Body of pancreas (tissue), 4 donors: ENCODE results near the gene PPP1R13L. TPM values are rescaled to one million over a fixed set of nuclear protein-coding genes. Genes with fewer than 3 reads are reported as not detected.
"Not testable (repeated sequence)": the region's sequence is repeated elsewhere in the genome, so short reads cannot be mapped to it uniquely, and the experiment has no call there.

Experiments used
- ATAC-seq: fragments of 150-250 bp; one replicate; pipeline ENCODE4 v1.9.1; 2016
- DNase-seq, 4 donors: peaks; one replicate each; pipeline ENCODE4 v3.0.0-alpha.2; 2019
- H3K27ac ChIP-seq, 4 donors: fragments of 200-600 bp; sonication (generic); 1 replicate in 3 of 4; 2 replicates in 1 of 4; pipeline versions ENCODE4 v1.5.1 to v1.6.1; 2016 to 2019; ENCODE audit warnings: mild to moderate bottlenecking in 1 of 4, mixed read lengths in 1 of 4, moderate library complexity in 1 of 4
- H3K27me3 ChIP-seq, 2 donors: fragments of 200-600 bp; sonication (generic); one replicate each; pipeline ENCODE4 v1.6.0; 2016; ENCODE audit warnings: mild to moderate bottlenecking in 1 of 2
- H3K36me3 ChIP-seq, 2 donors: fragments of 200-600 bp; sonication (generic); replicated peaks in 1 of 2; 2 replicates each; pipeline ENCODE4 v1.5.1; 2016; ENCODE audit warnings: low read depth in 2 of 2; ENCODE audit not compliant: insufficient read depth in 1 of 2
- H3K4me1 ChIP-seq: fragments of 200-600 bp; sonication (generic); one replicate; pipeline ENCODE4 v1.6.0; 2016
- H3K4me3 ChIP-seq, 2 donors: fragments of 200-600 bp; sonication (generic); 1 replicate in 1 of 2; 2 replicates in 1 of 2; pipeline ENCODE4 v1.5.1; 2016 to 2019
- H3K9me3 ChIP-seq, 3 donors: fragments of 200-600 bp; sonication (generic); 1 replicate in 2 of 3; 2 replicates in 1 of 3; pipeline ENCODE4 v1.5.1; 2016
- CTCF ChIP-seq, 7 experiments: fragments of 450-650 bp in 4 of 7; fragments of 200-600 bp in 3 of 7; sonication (generic) in 3 of 7; IDR thresholded peaks; one replicate each; pipeline ENCODE4 v1.5.1; 2016 to 2019; ENCODE audit warnings: antibody characterized with exemption in 7 of 7
- POLR2A ChIP-seq, 3 donors: fragments of 450-650 bp; IDR thresholded peaks; one replicate each; pipeline ENCODE4 v1.6.1; 2016; ENCODE audit warnings: antibody characterized with exemption in 3 of 3, mild to moderate bottlenecking in 2 of 3
- WGBS, 2 donors: methylation state at CpG; one replicate each; pipeline ENCODE4 v1.1.5; 2017; 5-methylcytosine and 5-hydroxymethylcytosine counted together
- intact Hi-C: fragments of 100-400 bp; cut with DNase I; formaldehyde crosslinking; loops from one replicate; pipeline ENCODE4 v1.15.1; 2023
- total RNA-seq, 2 donors: library from RNA; depleted of rRNA; stranded (reverse); fragments of >200 nt; gene quantifications; one replicate each; pipeline ENCODE4 v1.1.0, GENCODE V29; 2016

PPP1R13L gene
- total RNA-seq, 2 donors from 2014 or later = 26.4 to 32.9 TPM

- intact Hi-C loops = no loop called here
- no peaks in the 10 kb centered on the region for H3K4me1 ChIP-seq
- H3K9me3 ChIP-seq = no peaks in the 10 kb centered on the region
- H3K36me3 ChIP-seq = no peaks in the 10 kb centered on the region
- WGBS, 2 donors = 88 to 94% methylated on average over 7 to 8 of the region's 8 CpGs
- no peaks in the 10 kb centered on the region for H3K27me3 ChIP-seq
- H3K27ac ChIP-seq = no peak overlapping the region
- no peak for TF ChIP-seq CTCF (IDR thresholded peaks at IDR 0.05)
- no peak for TF ChIP-seq POLR2A (IDR thresholded peaks at IDR 0.05)
- no peak for DNase-seq
- no peak for ATAC-seq
- H3K4me3 ChIP-seq = no peak overlapping the region
These were observed 9.6 kb upstream of the PPP1R13L start for GRCh38 chr19:45414468-45414867.

GRCh38 chr19:45413497-45413896 is 8.6 kb upstream of the PPP1R13L start:
- Histone ChIP-seq H3K36me3 (no peaks in the 10 kb centered on the region), H3K27ac (no peak overlapping the region), H3K9me3 (no peaks in the 10 kb centered on the region), H3K27me3 (no peaks in the 10 kb centered on the region), H3K4me3 (no peak overlapping the region), H3K4me1 (no peaks in the 10 kb centered on the region)
- intact Hi-C loops = no loop called here
- no peak for TF ChIP-seq POLR2A (IDR thresholded peaks at IDR 0.05)
- TF ChIP-seq CTCF (IDR thresholded peaks at IDR 0.05) = no peak
- 88 to 98% methylated on average over 6 of the region's 6 CpGs for WGBS, 2 donors
- ATAC-seq (no peak), DNase-seq (no peak)

GRCh38 chr19:45410330-45410729 is 5.5 kb upstream of the PPP1R13L start:
- peaks cover 15% of the 10 kb centered on the region for H3K4me1 ChIP-seq
- H3K4me3 ChIP-seq, H3K36me3 ChIP-seq, H3K9me3 ChIP-seq, ATAC-seq, intact Hi-C loops, DNase-seq, H3K27ac ChIP-seq, H3K27me3 ChIP-seq: not testable (repeated sequence)
- 87 to 89% methylated on average over 4 of the region's 4 CpGs for WGBS, 2 donors

GRCh38 chr19:45409557-45409920 is 4.7 kb upstream of the PPP1R13L start:
- no peak for TF ChIP-seq CTCF (IDR thresholded peaks at IDR 0.05)
- TF ChIP-seq POLR2A (IDR thresholded peaks at IDR 0.05) = no peak
- ATAC-seq (no peak), DNase-seq (no peak)
- no peaks in the 10 kb centered on the region for H3K27me3 ChIP-seq
- H3K4me1 ChIP-seq = peaks cover 18% of the 10 kb centered on the region
- intact Hi-C loops = no loop called here
- WGBS, 2 donors = 60 to 73% methylated on average over 4 of the region's 4 CpGs
- no peak overlapping the region for H3K27ac ChIP-seq
- no peaks in the 10 kb centered on the region for H3K9me3 ChIP-seq
- H3K36me3 ChIP-seq = no peaks in the 10 kb centered on the region
- H3K4me3 ChIP-seq = no peak overlapping the region

- Histone ChIP-seq H3K4me3 (no peak overlapping the region), H3K27ac (no peak overlapping the region), H3K36me3 (no peaks in the 10 kb centered on the region), H3K4me1 (peaks cover 24% of the 10 kb centered on the region), H3K27me3 (no peaks in the 10 kb centered on the region), H3K9me3 (no peaks in the 10 kb centered on the region)
- intact Hi-C loops = no loop called here
- ATAC-seq (no peak), DNase-seq (no peak)
- 79 to 84% methylated on average over 15 of the region's 15 CpGs for WGBS, 2 donors
- TF ChIP-seq POLR2A (IDR thresholded peaks at IDR 0.05) = no peak
- no peak for TF ChIP-seq CTCF (IDR thresholded peaks at IDR 0.05)
These were observed 4.1 kb upstream of the PPP1R13L start for GRCh38 chr19:45408830-45409556.
